Measurements from ENCODE around the gene RNF25. TPM values are rescaled to one million over a fixed set of nuclear protein-coding genes. Genes with fewer than 3 reads are reported as not detected.

The RNF25 gene
- total and polyA plus RNA-seq, 2 experiments from 2014 or later: 31.3 to 46.9 TPM

- no peaks in the 10 kb centered on the region for H3K9me3 ChIP-seq (ENCODE audit: low read depth)
- no peaks in the 10 kb centered on the region for H3K4me1 ChIP-seq (ENCODE audit: low read depth)
- H3K27ac ChIP-seq: no peak overlapping the region
- H3K27me3 ChIP-seq: no peaks in the 10 kb centered on the region
- no peak for DNase-seq (ENCODE audit: low read depth in 1 of 2, low spot score in 1 of 2)
- TF ChIP-seq CTCF (IDR thresholded peaks at IDR 0.05; ENCODE audit: low read depth, low read length): no peak
- H3K4me3 ChIP-seq: no peak overlapping the region
- H3K36me3 ChIP-seq: peaks cover 23% of the 10 kb centered on the region
Observed at GRCh38 chr2:218680061-218680460, 8.3 kb upstream of the RNF25 start.

- H3K27ac ChIP-seq: no peak overlapping the region
- no peak for TF ChIP-seq CTCF (IDR thresholded peaks at IDR 0.05; ENCODE audit: low read depth, low read length)
- H3K36me3 ChIP-seq: peaks cover 20% of the 10 kb centered on the region
- H3K27me3 ChIP-seq: no peaks in the 10 kb centered on the region
- H3K4me3 ChIP-seq: no peak overlapping the region
- H3K4me1 ChIP-seq (ENCODE audit: low read depth): no peaks in the 10 kb centered on the region
- DNase-seq (ENCODE audit: low read depth in 1 of 2, low spot score in 1 of 2): no peak
- no peaks in the 10 kb centered on the region for H3K9me3 ChIP-seq (ENCODE audit: low read depth)
Observed at GRCh38 chr2:218679119-218679518, 7.3 kb upstream of the RNF25 start.

GRCh38 chr2:218671097-218671653 is 627 bp downstream of the RNF25 start:
- no peaks in the 10 kb centered on the region for H3K9me3 ChIP-seq (ENCODE audit: low read depth)
- H3K36me3 ChIP-seq: peaks cover 16% of the 10 kb centered on the region
- peak overlapping the region; percentile 82 for H3K4me3 ChIP-seq
- peak in 1 of 2 donors; percentile 9 for DNase-seq (ENCODE audit: low read depth in 1 of 2, low spot score in 1 of 2)
- no peak for TF ChIP-seq CTCF (IDR thresholded peaks at IDR 0.05; ENCODE audit: low read depth, low read length)
- H3K4me1 ChIP-seq (ENCODE audit: low read depth): peaks cover 3% of the 10 kb centered on the region
- H3K27me3 ChIP-seq: no peaks in the 10 kb centered on the region
- H3K27ac ChIP-seq: peak overlapping the region; percentile 81

GRCh38 chr2:218664653-218665052 is 7.1 kb downstream of the RNF25 start:
- H3K27me3 ChIP-seq: no peaks in the 10 kb centered on the region
- H3K27ac ChIP-seq: no peak overlapping the region
- H3K4me1 ChIP-seq (ENCODE audit: low read depth): peaks cover 3% of the 10 kb centered on the region
- H3K9me3 ChIP-seq (ENCODE audit: low read depth): no peaks in the 10 kb centered on the region
- H3K4me3 ChIP-seq: no peak overlapping the region
- no peak for TF ChIP-seq CTCF (IDR thresholded peaks at IDR 0.05; ENCODE audit: low read depth, low read length)
- H3K36me3 ChIP-seq: peaks cover 32% of the 10 kb centered on the region
- DNase-seq (ENCODE audit: low read depth in 1 of 2, low spot score in 1 of 2): no peak

- Histone ChIP-seq H3K4me1 (ENCODE audit: low read depth) (peaks cover 3% of the 10 kb centered on the region), H3K4me3 (no peak overlapping the region), H3K36me3 (peaks cover 32% of the 10 kb centered on the region), H3K27ac (no peak overlapping the region), H3K27me3 (no peaks in the 10 kb centered on the region), H3K9me3 (ENCODE audit: low read depth) (no peaks in the 10 kb centered on the region)
- no peak for DNase-seq (ENCODE audit: low read depth in 1 of 2, low spot score in 1 of 2)
- no peak for TF ChIP-seq CTCF (IDR thresholded peaks at IDR 0.05; ENCODE audit: low read depth, low read length)
Observed at GRCh38 chr2:218663901-218664300, 7.9 kb downstream of the RNF25 start.

Data from cardiac muscle cell (in vitro differentiated cells and primary cell).